GM12801 (cell line): ENCODE measurements around the gene TRIM31.

Experiments used
- TF ChIP-seq, protein P1 (sequence below): IDR thresholded peaks from one replicate; pipeline ENCODE4 v1.5.1; 2011; ENCODE audit warnings: control low read depth; ENCODE audit not compliant: insufficient read length; ENCODE audit errors: extremely low read depth

The TRIM31 gene

DNA sequence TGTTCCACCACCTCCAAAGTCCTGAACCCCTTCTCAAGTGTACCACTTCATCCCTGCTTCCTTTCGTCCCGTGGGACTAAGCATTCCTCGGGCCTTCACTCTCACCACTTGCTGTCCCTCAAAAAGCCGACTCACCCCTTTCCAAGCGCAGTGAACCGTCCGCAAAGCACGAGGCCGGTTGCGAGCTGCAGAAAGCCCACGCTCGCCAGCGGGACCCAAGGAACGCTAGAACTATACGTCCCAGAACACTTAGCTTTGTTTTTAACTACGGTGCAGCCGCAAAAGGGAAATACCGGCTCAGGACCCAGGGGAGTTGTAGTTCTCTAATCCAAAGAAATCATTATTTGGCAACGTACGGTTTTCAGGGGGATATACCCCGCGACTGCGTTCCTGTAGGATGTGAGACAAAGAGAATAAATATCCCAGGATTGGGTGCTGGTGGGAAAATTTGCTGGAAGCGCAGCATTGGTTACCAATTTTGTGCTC is 52.2 kb downstream of the TRIM31 start:
- TF ChIP-seq, protein P1, sequence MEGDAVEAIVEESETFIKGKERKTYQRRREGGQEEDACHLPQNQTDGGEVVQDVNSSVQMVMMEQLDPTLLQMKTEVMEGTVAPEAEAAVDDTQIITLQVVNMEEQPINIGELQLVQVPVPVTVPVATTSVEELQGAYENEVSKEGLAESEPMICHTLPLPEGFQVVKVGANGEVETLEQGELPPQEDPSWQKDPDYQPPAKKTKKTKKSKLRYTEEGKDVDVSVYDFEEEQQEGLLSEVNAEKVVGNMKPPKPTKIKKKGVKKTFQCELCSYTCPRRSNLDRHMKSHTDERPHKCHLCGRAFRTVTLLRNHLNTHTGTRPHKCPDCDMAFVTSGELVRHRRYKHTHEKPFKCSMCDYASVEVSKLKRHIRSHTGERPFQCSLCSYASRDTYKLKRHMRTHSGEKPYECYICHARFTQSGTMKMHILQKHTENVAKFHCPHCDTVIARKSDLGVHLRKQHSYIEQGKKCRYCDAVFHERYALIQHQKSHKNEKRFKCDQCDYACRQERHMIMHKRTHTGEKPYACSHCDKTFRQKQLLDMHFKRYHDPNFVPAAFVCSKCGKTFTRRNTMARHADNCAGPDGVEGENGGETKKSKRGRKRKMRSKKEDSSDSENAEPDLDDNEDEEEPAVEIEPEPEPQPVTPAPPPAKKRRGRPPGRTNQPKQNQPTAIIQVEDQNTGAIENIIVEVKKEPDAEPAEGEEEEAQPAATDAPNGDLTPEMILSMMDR, result no peak

DNA sequence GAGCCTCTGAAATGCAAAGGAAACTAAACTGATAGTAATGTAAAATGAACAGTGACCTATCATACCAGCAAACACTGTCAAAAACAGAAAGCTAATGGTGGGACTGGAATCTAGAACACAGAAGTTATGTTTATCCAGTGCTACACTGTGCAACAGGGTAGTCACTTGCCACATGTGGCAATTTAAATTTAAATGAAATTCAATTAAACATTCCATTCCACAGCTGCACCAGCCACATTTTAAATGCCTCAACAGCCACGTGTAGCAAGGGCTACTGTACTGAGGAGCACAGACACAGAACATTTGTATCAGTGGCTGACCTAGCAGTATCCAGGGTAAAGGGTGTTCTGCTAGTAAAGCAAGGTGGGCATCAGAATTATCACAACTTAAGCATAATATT is 57.4 kb downstream of the TRIM31 start:
- TF ChIP-seq, protein P1, result no peak

DNA sequence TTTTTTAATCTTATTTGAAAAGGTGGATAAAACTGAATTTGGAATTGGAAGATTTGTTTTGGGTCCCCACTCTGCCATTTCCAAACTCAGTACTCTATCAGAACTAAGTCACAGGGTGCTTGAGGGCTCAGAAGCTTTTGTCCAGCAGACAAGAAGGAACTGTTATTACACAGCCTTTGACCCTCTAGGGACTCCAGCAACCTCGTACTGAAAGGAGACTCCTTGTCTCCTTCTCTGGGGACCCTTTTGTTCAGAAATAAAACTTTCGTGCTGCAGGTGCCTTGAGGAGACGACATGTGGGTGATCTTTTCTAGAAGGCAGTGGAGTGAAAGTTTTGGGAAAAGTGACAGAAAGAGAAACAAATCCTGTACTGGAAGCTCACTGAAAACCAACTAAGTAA is 59.2 kb downstream of the TRIM31 start:
- TF ChIP-seq, protein P1, result no peak
